ENCODE measurements around the gene DYNC2LI1.

The DYNC2LI1 gene

GRCh38 chr2:43846140-43846793 lies 72.4 kb downstream of the DYNC2LI1 start:
- no peak for DNase-seq (ENCODE audit: low spot score)

DNA sequence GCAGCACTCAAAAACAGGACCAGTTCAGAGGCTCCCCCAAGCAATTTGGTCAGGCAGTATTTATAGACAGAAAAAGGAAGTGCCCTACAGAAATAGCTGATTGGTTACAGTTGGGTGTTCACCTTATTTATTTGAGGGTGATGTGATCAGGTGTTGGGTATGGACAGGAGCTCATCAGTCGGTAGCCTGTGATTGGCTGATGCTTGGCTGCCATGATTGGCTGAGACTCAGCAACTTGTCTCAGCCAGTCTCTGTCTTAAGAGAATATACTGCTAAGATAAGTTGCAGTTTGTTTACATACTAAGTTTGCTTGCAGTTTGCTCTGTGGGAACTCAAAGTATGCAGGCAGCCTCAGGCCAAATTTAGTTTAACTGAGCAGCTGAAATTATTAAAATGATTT lies 74.4 kb downstream of the DYNC2LI1 start:
- DNase-seq (ENCODE audit: low spot score), result no peak

DNA sequence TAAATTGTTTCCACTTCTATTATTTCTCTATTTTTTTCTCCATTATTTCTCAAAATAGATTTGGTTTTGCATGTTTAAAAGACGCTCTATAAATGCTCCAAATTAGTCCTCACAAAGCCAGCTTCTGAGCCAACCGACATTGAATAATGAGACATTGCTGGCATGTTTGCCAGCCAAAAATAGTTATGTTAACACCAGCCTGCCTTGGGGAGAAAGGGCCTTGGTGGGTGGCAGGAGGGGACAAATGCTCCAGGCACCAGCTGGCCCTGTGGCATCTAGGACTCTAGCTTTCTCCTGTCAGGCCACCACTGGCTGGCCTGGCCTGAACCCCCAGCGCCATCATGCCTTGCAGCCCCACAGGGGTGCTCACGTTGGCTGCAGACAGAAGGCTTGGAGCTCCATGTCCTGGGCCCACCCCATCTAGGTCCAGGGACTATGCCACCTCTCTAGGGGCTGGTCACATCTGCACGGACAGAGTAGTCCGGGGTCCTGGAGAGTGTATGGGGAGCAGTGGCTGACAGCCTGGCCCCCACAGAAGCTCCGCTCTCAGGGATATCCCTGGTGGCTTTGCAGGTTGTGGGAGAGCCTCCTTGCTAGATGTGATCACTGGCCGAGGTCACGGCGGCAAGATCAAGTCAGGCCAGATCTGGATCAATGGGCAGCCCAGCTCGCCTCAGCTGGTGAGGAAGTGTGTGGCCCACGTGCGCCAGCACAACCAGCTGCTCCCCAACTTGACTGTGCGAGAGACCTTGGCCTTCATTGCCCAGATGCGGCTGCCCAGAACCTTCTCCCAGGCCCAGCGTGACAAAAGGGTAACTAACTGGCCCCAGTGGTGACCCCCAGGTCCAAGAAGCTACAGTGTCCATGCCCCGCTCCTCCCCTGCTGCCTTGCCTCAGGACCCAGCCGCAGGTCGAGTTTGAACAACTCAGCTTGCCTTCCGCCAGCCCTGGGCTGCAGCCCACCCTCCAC lies 77.5 kb downstream of the DYNC2LI1 start:
- no peak for DNase-seq (ENCODE audit: low spot score)

- no peak for DNase-seq (ENCODE audit: low spot score)
Observed at GRCh38 chr2:43852196-43852730, 78.4 kb downstream of the DYNC2LI1 start.

DNA sequence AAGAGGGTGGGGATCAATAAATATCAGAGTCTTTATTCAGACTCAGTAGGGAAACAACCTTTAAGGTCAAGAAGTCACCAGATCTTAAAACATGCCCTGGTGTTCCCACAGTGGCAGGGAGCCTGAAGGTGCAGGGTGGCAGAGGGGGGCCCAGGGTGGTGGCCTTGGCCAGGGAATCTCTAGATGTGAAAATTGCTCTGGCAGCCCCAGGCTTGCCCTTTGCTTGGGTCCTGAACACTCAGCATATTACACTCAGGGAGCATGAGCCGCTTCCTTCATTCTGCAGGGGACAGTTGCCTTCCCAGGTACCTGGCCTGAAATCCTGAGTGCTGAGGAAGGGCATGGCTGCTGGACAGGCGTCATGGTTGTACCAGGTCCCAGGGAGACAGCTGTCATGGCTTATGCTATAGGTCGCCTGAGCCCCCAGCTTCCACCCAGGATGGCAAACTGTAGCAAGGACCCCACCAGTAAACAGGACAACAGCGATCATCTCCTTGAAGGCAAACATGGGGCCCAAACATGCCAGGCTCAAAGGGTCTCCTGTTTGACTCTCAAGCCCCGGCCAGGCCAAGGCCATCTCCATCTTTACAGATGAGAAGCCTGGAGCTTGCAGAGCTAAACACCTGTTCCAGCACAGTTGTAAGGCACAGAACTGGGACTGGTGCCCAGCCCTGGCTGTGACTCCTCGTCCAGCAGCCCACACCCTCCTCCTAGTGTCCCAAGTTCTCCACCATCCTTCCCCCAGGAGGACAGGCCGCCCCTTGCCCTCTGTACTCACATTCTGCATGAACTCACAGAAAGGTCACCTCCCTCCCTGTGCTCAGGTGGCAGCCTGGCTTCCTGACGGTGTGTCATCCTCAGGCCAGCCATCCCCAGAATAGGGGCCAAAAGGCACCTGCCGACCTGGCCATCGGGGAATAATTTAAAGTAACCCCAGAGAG lies 79.6 kb downstream of the DYNC2LI1 start:
- no peak for DNase-seq (ENCODE audit: low spot score)

DNA sequence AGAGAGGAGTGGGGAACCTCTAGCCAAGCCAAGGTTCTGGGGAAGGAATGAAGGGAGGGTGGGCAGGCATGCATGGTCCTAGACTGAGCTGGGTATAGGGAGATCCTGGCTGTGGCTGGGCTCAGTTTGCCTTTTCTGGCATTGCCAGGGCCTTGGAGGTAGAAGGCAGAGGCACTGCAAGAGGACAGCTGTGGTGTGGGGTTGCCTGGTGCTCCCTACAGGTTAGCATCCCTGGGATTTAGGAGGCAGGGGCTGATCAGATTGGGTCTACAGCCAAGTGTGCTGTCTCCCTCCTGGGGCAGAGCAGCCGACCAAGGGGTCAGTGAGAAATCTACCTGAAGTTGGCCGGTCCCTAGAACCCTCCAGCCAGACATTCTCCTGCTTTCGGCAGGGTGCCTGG lies 80.8 kb downstream of the DYNC2LI1 start:
- DNase-seq (ENCODE audit: low spot score), result no peak

DNA sequence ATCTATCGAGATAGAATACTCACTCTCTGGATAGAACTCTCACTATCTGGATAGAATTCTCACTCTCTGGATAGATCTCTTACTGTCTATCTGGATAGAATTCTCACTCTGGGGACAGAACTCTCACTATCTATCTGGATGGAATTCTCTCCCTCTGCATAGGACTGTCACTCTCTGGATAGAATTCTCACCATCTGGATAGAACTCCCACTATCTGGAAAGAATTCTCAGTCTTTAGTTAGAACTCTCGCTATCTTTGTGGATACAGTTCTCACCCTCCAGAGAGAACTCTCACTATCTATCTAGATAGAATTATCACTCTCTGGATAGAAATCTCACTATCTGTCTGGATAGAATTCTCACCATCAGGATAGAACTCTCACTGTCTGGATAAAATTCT lies 81.5 kb downstream of the DYNC2LI1 start:
- DNase-seq (ENCODE audit: low spot score), result no peak
